Ovary (tissue), 9 donors: ENCODE data around the gene CARS2. TPM values are rescaled to one million over a fixed set of nuclear protein-coding genes. Genes with fewer than 3 reads are reported as not detected.
A peak's percentile ranks its signal among the peaks of the same experiment; 100 is the strongest.

Source experiments
- DNase-seq, 5 donors: peaks; one replicate each; pipeline ENCODE4 v3.0.0-alpha.2; 2019 to 2020
- H3K27ac ChIP-seq, 2 donors: fragments of 200-600 bp; one replicate each; pipeline versions ENCODE4 v1.5.1 to v1.8.0; 2019 to 2022
- H3K27me3 ChIP-seq: fragments of 200-600 bp; one replicate; pipeline ENCODE4 v1.8.0; 2022
- H3K36me3 ChIP-seq: fragments of 200-600 bp; sonication (generic); one replicate; pipeline ENCODE4 v1.5.1; 2019
- H3K4me1 ChIP-seq: one replicate; pipeline ENCODE4 v1.8.1; 2013; ENCODE audit warnings: mild to moderate bottlenecking, moderate library complexity; ENCODE audit not compliant: insufficient read depth
- H3K4me3 ChIP-seq: fragments of 200-600 bp; sonication (generic); one replicate; pipeline ENCODE4 v1.5.1; 2017
- H3K9me3 ChIP-seq, 2 donors: fragments of 200-600 bp in 1 of 2; sonication (generic) in 1 of 2; one replicate each; pipeline versions ENCODE4 v1.5.1 to v1.8.1; 2013 to 2019; ENCODE audit warnings: mild to moderate bottlenecking in 1 of 2, moderate library complexity in 1 of 2
- EP300 ChIP-seq: sonication (generic); formaldehyde crosslinking; IDR thresholded peaks from one replicate; pipeline ENCODE4 v1.6.1; 2017; ENCODE audit warnings: antibody characterized with exemption
- POLR2A ChIP-seq: fragments of 450-650 bp; IDR thresholded peaks from one replicate; pipeline ENCODE4 v1.6.1; 2017; ENCODE audit warnings: antibody characterized with exemption, mild to moderate bottlenecking, moderate library complexity
- WGBS, 3 donors: extraction: QIAGEN DNeasy Blood & Tissue Kit in 1 of 3; methylation state at CpG; one replicate each; pipeline versions ENCODE4 v1.1.5 to v1.1.7; 2013 to 2017; 5-methylcytosine and 5-hydroxymethylcytosine counted together
- intact Hi-C, 4 donors: fragments of 100-400 bp; cut with DNase I; formaldehyde crosslinking; loops; one replicate each; pipeline versions ENCODE4 v1.11.0 to v1.15.1; 2022 to 2023
- polyA plus RNA-seq, 2 donors: library from polyadenylated mRNA; stranded (reverse); fragments of 200-250 nt in 1 of 2; fragments of 350-450 nt in 1 of 2; fragmentation: Illumina TruSeq in 1 of 2; extraction: RNeasy Lipid Tissue Mini Kit (QIAGEN cat#74804) in 1 of 2; gene quantifications; one replicate each; pipeline ENCODE4 v1.2.3, GENCODE V29; 2013 to 2014
- total RNA-seq, 7 donors: library from RNA; depleted of rRNA in 2 of 7; stranded (reverse); fragments of >200 nt in 2 of 7; fragmentation: NEBNext Ultra II Directional in 3 of 7; extraction: Animal tissue kit (Norgen Biotek cat#: 25700) in 3 of 7; gene quantifications; one replicate each; pipeline versions ENCODE4 v1.1.0 to v1.2.4, GENCODE V29; 2016 to 2023
- TF ChIP-seq, protein P1 (sequence below), 3 donors: fragments of 450-650 bp in 2 of 3; fragments of 200-600 bp in 1 of 3; IDR thresholded peaks; one replicate each; pipeline versions ENCODE4 v1.5.1 to v1.8.0; 2016 to 2022; ENCODE audit warnings: antibody characterized with exemption in 3 of 3, mild to moderate bottlenecking in 1 of 3
- donor health status: DM: no; HTN: no; CAD: no; lungs with moderate emphysema.
- donor health status: DM: no; HTN: no; CAD: no.
- donor health status: Bipolar disorder and iron deficiency.
- donor health status: DM: yes; HTN: yes; CAD: no.
- donor health status: DM: no; HTN: no; CAD: no.
- donor health status: DM: yes; HTN: yes; CAD: no.

Gene CARS2
- total and polyA plus RNA-seq, 9 donors = 34.1 to 65.2 (median 44.3) TPM

DNA sequence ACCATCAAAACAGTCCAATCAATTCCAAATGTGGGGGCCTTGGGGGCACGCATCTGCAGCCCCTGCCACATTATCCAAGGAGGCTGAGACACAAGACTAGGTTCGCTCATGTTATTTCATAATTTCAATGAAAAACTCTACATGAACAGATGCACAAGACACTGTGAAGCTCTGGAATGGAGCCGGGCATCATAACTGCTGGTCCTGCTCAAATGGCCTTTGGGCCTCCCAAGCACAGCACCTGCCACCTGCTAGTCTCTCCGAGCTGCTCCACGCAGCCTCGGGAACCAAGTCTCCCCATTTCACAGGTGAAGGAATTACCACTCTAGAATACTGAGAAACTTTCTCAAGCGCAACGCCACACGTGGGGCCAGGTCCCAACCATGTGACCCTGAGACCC, 16.9 kb downstream of the CARS2 start:
- 84 to 90% (median 90%) methylated on average over 9 of the region's 9 CpGs for WGBS, 3 donors
- no peaks in the 10 kb centered on the region for H3K27me3 ChIP-seq
- intact Hi-C loops = no loop called here
- peaks cover 7% of the 10 kb centered on the region for H3K4me1 ChIP-seq
- H3K4me3 ChIP-seq = no peak overlapping the region
- TF ChIP-seq, protein P1, sequence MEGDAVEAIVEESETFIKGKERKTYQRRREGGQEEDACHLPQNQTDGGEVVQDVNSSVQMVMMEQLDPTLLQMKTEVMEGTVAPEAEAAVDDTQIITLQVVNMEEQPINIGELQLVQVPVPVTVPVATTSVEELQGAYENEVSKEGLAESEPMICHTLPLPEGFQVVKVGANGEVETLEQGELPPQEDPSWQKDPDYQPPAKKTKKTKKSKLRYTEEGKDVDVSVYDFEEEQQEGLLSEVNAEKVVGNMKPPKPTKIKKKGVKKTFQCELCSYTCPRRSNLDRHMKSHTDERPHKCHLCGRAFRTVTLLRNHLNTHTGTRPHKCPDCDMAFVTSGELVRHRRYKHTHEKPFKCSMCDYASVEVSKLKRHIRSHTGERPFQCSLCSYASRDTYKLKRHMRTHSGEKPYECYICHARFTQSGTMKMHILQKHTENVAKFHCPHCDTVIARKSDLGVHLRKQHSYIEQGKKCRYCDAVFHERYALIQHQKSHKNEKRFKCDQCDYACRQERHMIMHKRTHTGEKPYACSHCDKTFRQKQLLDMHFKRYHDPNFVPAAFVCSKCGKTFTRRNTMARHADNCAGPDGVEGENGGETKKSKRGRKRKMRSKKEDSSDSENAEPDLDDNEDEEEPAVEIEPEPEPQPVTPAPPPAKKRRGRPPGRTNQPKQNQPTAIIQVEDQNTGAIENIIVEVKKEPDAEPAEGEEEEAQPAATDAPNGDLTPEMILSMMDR (IDR thresholded peaks at IDR 0.05) = no peak
- no peak for TF ChIP-seq EP300
- TF ChIP-seq POLR2A = no peak
- H3K9me3 ChIP-seq = no peaks in the 10 kb centered on the region
- no peak overlapping the region for H3K27ac ChIP-seq
- H3K36me3 ChIP-seq = no peaks in the 10 kb centered on the region
- no peak for DNase-seq

- WGBS, 3 donors = 84 to 93% (median 89%) methylated on average over 16 of the region's 16 CpGs
- H3K9me3 ChIP-seq = no peaks in the 10 kb centered on the region
- peaks cover 10% of the 10 kb centered on the region for H3K4me1 ChIP-seq
- no peak overlapping the region for H3K4me3 ChIP-seq
- H3K36me3 ChIP-seq = no peaks in the 10 kb centered on the region
- no peaks in the 10 kb centered on the region for H3K27me3 ChIP-seq
- no peak overlapping the region for H3K27ac ChIP-seq
- DNase-seq = no peak
- TF ChIP-seq EP300 (no peak), POLR2A (no peak)
- TF ChIP-seq, protein P1 (IDR thresholded peaks at IDR 0.05) = no peak
- intact Hi-C loops = no loop called here
Observed at GRCh38 chr13:110687736-110688135, 18.2 kb downstream of the CARS2 start.

GRCh38 chr13:110685305-110686020, 20.5 kb downstream of the CARS2 start:
- WGBS, 3 donors = 56 to 68% (median 58%) methylated on average over 11 of the region's 11 CpGs
- no peak for TF ChIP-seq POLR2A
- TF ChIP-seq, protein P1 (IDR thresholded peaks at IDR 0.05) = no peak
- no peak for TF ChIP-seq EP300
- intact Hi-C loops = no loop called here
- Histone ChIP-seq H3K36me3 (no peaks in the 10 kb centered on the region), H3K27me3 (no peaks in the 10 kb centered on the region), H3K4me3 (no peak overlapping the region), H3K27ac (no peak overlapping the region), H3K9me3 (no peaks in the 10 kb centered on the region), H3K4me1 (peaks cover 10% of the 10 kb centered on the region)
- DNase-seq = peak in 1 of 5 donors; percentile 35

DNA sequence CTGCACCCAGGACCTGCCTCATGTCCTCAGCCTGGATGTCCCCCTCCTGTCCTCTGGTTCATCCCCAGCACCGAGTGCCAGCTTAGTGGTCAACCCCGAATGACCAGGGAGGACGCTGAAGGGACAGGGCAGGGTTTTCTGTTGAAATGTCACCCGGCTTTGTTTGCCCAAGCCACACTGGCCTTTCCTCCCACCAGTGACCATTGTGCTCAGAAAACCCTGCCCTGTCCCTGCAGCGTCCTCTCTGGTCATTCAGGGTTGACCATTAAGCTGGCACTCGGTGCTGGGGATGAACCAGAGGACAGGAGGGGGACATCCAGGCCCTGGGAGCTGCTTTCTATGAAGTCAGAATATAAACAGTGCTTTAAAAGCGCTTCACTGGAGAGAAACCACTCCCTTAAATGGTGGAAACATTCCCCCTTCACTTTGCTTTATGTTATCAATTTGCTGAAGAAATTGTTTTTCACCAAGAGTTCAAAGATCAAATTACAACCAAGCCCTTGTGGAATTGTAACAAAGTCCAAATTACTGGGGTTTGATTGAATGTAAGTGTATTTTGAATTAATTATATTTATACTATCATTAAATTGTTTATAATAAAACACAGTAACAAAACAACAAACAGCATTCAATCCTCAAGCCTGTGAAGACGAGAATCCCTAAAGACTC, 21.4 kb downstream of the CARS2 start:
- peaks cover 10% of the 10 kb centered on the region for H3K4me1 ChIP-seq
- H3K27me3 ChIP-seq = no peaks in the 10 kb centered on the region
- no peak for DNase-seq
- H3K27ac ChIP-seq = peak overlapping the region; percentile 12 to 45
- TF ChIP-seq, protein P1 (IDR thresholded peaks at IDR 0.05) = no peak
- TF ChIP-seq EP300 (no peak), POLR2A (no peak)
- 52 to 69% (median 56%) methylated on average over 8 of the region's 8 CpGs for WGBS, 3 donors
- no peaks in the 10 kb centered on the region for H3K9me3 ChIP-seq
- intact Hi-C loops = no loop called here
- H3K36me3 ChIP-seq = no peaks in the 10 kb centered on the region
- no peak overlapping the region for H3K4me3 ChIP-seq
